ENCODE measurements around the gene HAUS6.

DNA sequence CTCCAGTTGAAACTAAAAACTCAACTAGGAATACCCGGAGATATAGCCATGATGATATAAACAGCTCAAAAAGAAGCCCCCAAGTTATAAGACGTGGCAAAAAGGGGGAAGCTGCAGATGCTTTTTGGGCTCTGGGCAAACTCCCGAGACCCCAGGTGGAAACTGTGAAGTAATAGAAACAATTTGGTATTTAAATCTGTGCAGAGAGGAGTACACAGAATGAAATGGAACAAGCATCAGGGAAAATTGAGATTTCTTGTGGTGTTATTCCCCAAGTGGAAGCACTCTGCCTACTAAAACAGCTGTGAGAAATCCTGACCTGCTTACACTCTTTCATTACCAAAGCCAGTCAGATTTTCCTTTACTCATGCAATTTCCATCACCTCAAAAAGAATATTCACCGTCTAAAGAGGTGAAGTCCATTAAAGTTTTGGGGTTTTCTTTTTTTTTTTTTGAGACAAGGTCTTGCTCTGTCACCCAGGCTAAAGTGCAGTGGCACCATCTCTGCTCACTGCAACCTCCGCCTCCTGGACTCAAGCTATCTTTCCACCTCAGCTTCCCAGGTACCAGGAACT lies 93.2 kb downstream of the HAUS6 start:
- TF ChIP-seq, protein P1, sequence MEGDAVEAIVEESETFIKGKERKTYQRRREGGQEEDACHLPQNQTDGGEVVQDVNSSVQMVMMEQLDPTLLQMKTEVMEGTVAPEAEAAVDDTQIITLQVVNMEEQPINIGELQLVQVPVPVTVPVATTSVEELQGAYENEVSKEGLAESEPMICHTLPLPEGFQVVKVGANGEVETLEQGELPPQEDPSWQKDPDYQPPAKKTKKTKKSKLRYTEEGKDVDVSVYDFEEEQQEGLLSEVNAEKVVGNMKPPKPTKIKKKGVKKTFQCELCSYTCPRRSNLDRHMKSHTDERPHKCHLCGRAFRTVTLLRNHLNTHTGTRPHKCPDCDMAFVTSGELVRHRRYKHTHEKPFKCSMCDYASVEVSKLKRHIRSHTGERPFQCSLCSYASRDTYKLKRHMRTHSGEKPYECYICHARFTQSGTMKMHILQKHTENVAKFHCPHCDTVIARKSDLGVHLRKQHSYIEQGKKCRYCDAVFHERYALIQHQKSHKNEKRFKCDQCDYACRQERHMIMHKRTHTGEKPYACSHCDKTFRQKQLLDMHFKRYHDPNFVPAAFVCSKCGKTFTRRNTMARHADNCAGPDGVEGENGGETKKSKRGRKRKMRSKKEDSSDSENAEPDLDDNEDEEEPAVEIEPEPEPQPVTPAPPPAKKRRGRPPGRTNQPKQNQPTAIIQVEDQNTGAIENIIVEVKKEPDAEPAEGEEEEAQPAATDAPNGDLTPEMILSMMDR (IDR thresholded peaks at IDR 0.05) = no peak
- no peak for TF ChIP-seq POLR2A (IDR thresholded peaks at IDR 0.05)

Measured in uterus (tissue), 2 donors.